RWPE1 (cell line): Measurements from ENCODE around the gene SLC25A21.

ENCODE experiments used
- CTCF ChIA-PET: fragments of 350-600 bp; sonication (Branson Sonifier 250); formaldehyde crosslinking; extraction: SDS; loops from one replicate; lab custom pipeline; 2021; lab: Yijun Ruan, JAX
- POLR2A ChIA-PET: fragments of 400-600 bp; formaldehyde crosslinking; extraction: SDS; loops from one replicate; lab custom pipeline; 2020; ENCODE audit warnings: antibody characterized with exemption; ENCODE audit not compliant: low non-redundant PET; lab: Yijun Ruan, JAX
- DNase-seq: peaks from one replicate; pipeline ENCODE4 v3.0.0; 2012; ENCODE audit warnings: low spot score
- H3K27ac ChIP-seq: fragments of 450-650 bp; 2 replicates; pipeline ENCODE4 v1.5.1; 2017
- CTCF ChIP-seq: fragments of 450-650 bp; conservative IDR thresholded peaks from 2 replicates; pipeline ENCODE4 v1.5.1; 2017; ENCODE audit warnings: low read depth, mild to moderate bottlenecking

The SLC25A21 gene

GRCh38 chr14:36654794-36655381 lies 517.5 kb downstream of the SLC25A21 start:
- CTCF ChIA-PET: no interaction called here
- TF ChIP-seq CTCF: no peak
- POLR2A ChIA-PET: no interaction called here
- no peak overlapping the region for H3K27ac ChIP-seq
- no peak for DNase-seq

- POLR2A ChIA-PET: no interaction called here
- no peak for DNase-seq
- no peak overlapping the region for H3K27ac ChIP-seq
- CTCF ChIA-PET: no interaction called here
- TF ChIP-seq CTCF: no peak
Measured at GRCh38 chr14:36653962-36654793, 518.2 kb downstream of the SLC25A21 start.

GRCh38 chr14:36653413-36653812 lies 519.0 kb downstream of the SLC25A21 start:
- no peak overlapping the region for H3K27ac ChIP-seq
- no peak for TF ChIP-seq CTCF
- CTCF ChIA-PET: no interaction called here
- DNase-seq: no peak
- POLR2A ChIA-PET: no interaction called here

GRCh38 chr14:36652542-36653201 lies 519.7 kb downstream of the SLC25A21 start:
- TF ChIP-seq CTCF: no peak
- ChIA-PET CTCF (interaction anchor here (2.4 kb wide), 1 partner anchor 290 kb away, joined by 14 read pairs; no protein-coding TSS in a partner anchor), POLR2A (no interaction called here)
- no peak overlapping the region for H3K27ac ChIP-seq
- DNase-seq: peak; percentile 34

- ChIA-PET POLR2A (no interaction called here), CTCF (interaction anchor here (1.0 to 1.4 kb wide), 3 partner anchors 291 to 500 kb away, joined by 3 to 7 read pairs (median 6); no protein-coding TSS in a partner anchor)
- no peak for TF ChIP-seq CTCF
- DNase-seq: no peak
- no peak overlapping the region for H3K27ac ChIP-seq
Measured at GRCh38 chr14:36649872-36650650, 522.3 kb downstream of the SLC25A21 start.
